GM23338 (cell line): ENCODE measurements around the gene MYOC. TPM values are rescaled to one million over a fixed set of nuclear protein-coding genes. Genes with fewer than 3 reads are reported as not detected.
A peak's percentile ranks its signal among the peaks of the same experiment; 100 is the strongest.

Experiments
- ATAC-seq: fragments of 200-7000 bp; cut with Tn5 transposase; 3 replicates; pipeline ENCODE4 v1.9.1; 2020
- DNase-seq: peaks from one replicate; pipeline ENCODE4 v3.0.0-alpha.2; 2015; ENCODE audit warnings: low spot score
- H2AFZ ChIP-seq: fragments of 200-600 bp; sonication (generic); 2 replicates; pipeline ENCODE4 v1.8.0; 2016; ENCODE audit warnings: antibody characterized with exemption, mild to moderate bottlenecking, moderate library complexity
- H3F3A ChIP-seq: fragments of 200-600 bp; sonication (generic); replicated peaks from 2 replicates; pipeline ENCODE4 v1.8.0; 2017; ENCODE audit warnings: antibody characterized with exemption, mixed run types, low read depth
- H3K27ac ChIP-seq: fragments of 200-600 bp; sonication (generic); 2 replicates; pipeline ENCODE4 v1.6.1; 2016; ENCODE audit warnings: low read depth
- H3K27me3 ChIP-seq: fragments of 200-600 bp; sonication (generic); 2 replicates; pipeline ENCODE4 v1.8.0; 2016; ENCODE audit warnings: mild to moderate bottlenecking, mixed run types, moderate library complexity; ENCODE audit not compliant: insufficient read depth
- H3K36me3 ChIP-seq: fragments of 200-600 bp; sonication (generic); 2 replicates; pipeline ENCODE4 v1.8.0; 2016; ENCODE audit warnings: mild to moderate bottlenecking; ENCODE audit not compliant: insufficient read depth
- H3K4me1 ChIP-seq: fragments of 200-600 bp; sonication (generic); 2 replicates; pipeline ENCODE4 v1.8.0; 2016; ENCODE audit warnings: mild to moderate bottlenecking, moderate library complexity; ENCODE audit not compliant: insufficient read depth
- H3K4me2 ChIP-seq: fragments of 200-600 bp; sonication (generic); 2 replicates; pipeline ENCODE4 v1.7.1; 2017; ENCODE audit warnings: mixed run types
- H3K4me3 ChIP-seq: fragments of 200-600 bp; sonication (generic); 2 replicates; pipeline ENCODE4 v1.6.1; 2016; ENCODE audit warnings: mixed run types
- H3K79me2 ChIP-seq: fragments of 200-600 bp; sonication (generic); replicated peaks from 2 replicates; pipeline ENCODE4 v1.8.0; 2017; ENCODE audit warnings: mild to moderate bottlenecking; ENCODE audit not compliant: insufficient read depth
- H3K9me2 ChIP-seq: fragments of 200-600 bp; sonication (generic); 2 replicates; pipeline ENCODE4 v1.8.0; 2017; ENCODE audit not compliant: insufficient read depth
- H4K20me1 ChIP-seq: fragments of 200-600 bp; sonication (generic); replicated peaks from 2 replicates; pipeline ENCODE4 v1.8.0; 2017; ENCODE audit warnings: mild to moderate bottlenecking; ENCODE audit not compliant: insufficient read depth
- H3K27ac Mint-ChIP-seq: 2 replicates; pipeline ENCODE4 v1.8.0; 2020; ENCODE audit warnings: inconsistent platforms, mild to moderate bottlenecking, moderate library complexity, mixed read lengths
- H3K27me3 Mint-ChIP-seq: 3 replicates; pipeline ENCODE4 v1.8.0; 2022; ENCODE audit warnings: low read depth, mild to moderate bottlenecking, moderate library complexity, mixed read lengths, inconsistent platforms; ENCODE audit not compliant: insufficient read depth, poor library complexity
- H3K36me3 Mint-ChIP-seq: 3 replicates; pipeline ENCODE4 v1.8.0; 2021; ENCODE audit warnings: low read depth, mild to moderate bottlenecking, inconsistent platforms, moderate library complexity, mixed read lengths
- H3K4me1 Mint-ChIP-seq: 3 replicates; pipeline ENCODE4 v1.8.0; 2020; ENCODE audit warnings: mild to moderate bottlenecking, inconsistent platforms, mixed read lengths
- H3K4me3 Mint-ChIP-seq: 3 replicates; pipeline ENCODE4 v1.8.0; 2021; ENCODE audit warnings: moderate library complexity, mild to moderate bottlenecking, inconsistent platforms, mixed read lengths
- H3K9me3 Mint-ChIP-seq: 3 replicates; pipeline ENCODE4 v1.8.0; 2020; ENCODE audit warnings: moderate library complexity, mild to moderate bottlenecking, inconsistent platforms, mixed read lengths
- CREB1 ChIP-seq: fragments of 250-450 bp; sonication (Bioruptor Pico); IDR thresholded peaks from 2 replicates; pipeline ENCODE4 v1.5.0; 2020; ENCODE audit warnings: low read depth, mild to moderate bottlenecking, moderate library complexity
- CTCF ChIP-seq, 2 experiments: fragments of 200-600 bp in 1 of 2; sonication (generic) in 1 of 2; conservative IDR thresholded peaks; 2 replicates each; pipeline versions ENCODE4 v1.5.1 to v1.6.1; 2016 to 2017; ENCODE audit warnings: antibody characterized with exemption in 2 of 2, low read depth in 2 of 2, mild to moderate bottlenecking in 2 of 2, moderate library complexity in 1 of 2
- EZH2 ChIP-seq: fragments of 200-600 bp; sonication (generic); IDR thresholded peaks from one replicate; pipeline ENCODE4 v1.8.0; 2017; ENCODE audit warnings: antibody characterized with exemption, mild to moderate bottlenecking, low read depth; ENCODE audit not compliant: unreplicated experiment
- EZH2phosphoT487 ChIP-seq: fragments of 200-600 bp; sonication (generic); IDR thresholded peaks from one replicate; pipeline ENCODE4 v1.8.1; 2018; ENCODE audit warnings: antibody characterized with exemption; ENCODE audit not compliant: unreplicated experiment
- JUNB ChIP-seq: IDR thresholded peaks from one replicate; pipeline ENCODE4 v1.6.1; 2016; ENCODE audit warnings: antibody characterized with exemption; ENCODE audit not compliant: unreplicated experiment
- NANOG ChIP-seq: IDR thresholded peaks from 2 replicates; pipeline ENCODE4 v1.6.1; 2016; ENCODE audit warnings: antibody characterized with exemption, borderline replicate concordance
- POLR2AphosphoS5 ChIP-seq: IDR thresholded peaks from 2 replicates; pipeline ENCODE4 v1.6.1; 2016; ENCODE audit warnings: antibody characterized with exemption, low read depth
- REST ChIP-seq: IDR thresholded peaks from one replicate; pipeline ENCODE4 v1.6.1; 2018; ENCODE audit warnings: antibody characterized with exemption; ENCODE audit not compliant: unreplicated experiment
- STAT1 ChIP-seq: IDR thresholded peaks from one replicate; pipeline ENCODE4 v1.6.1; 2016; ENCODE audit warnings: antibody characterized with exemption; ENCODE audit not compliant: unreplicated experiment
- ZNF114 ChIP-seq: fragments of 250-450 bp; sonication (Bioruptor Pico); IDR thresholded peaks from 2 replicates; pipeline ENCODE4 v1.5.0; 2020; ENCODE audit warnings: mild to moderate bottlenecking, moderate library complexity
- ZNF331 ChIP-seq: fragments of 250-450 bp; sonication (Bioruptor Pico); IDR thresholded peaks from 2 replicates; pipeline ENCODE4 v1.5.0; 2020; ENCODE audit warnings: low read depth, mild to moderate bottlenecking, moderate library complexity
- ZNF462 ChIP-seq: fragments of 250-450 bp; sonication (Bioruptor Pico); IDR thresholded peaks from 2 replicates; pipeline ENCODE4 v1.5.0; 2020; ENCODE audit warnings: mild to moderate bottlenecking, moderate library complexity
- long read RNA-seq: library from polyadenylated mRNA; unstranded; transcript quantifications from one replicate; pipeline ENCODE4 v2.0.0, GENCODE V29; 2020; ENCODE audit not compliant: unreplicated experiment
- polyA plus RNA-seq: library from polyadenylated mRNA; unstranded; fragments of >200 nt; fragmentation: Nextera tagmentation; extraction: Ambion mirVana; gene quantifications from 2 replicates; pipeline ENCODE4 v1.2.1, GENCODE V29; 2016
- total RNA-seq: library from RNA; depleted of rRNA; stranded (reverse); fragments of >200 nt; shearing (Covaris generic); gene quantifications from 2 replicates; pipeline ENCODE4 v1.2.3, GENCODE V29; 2014; rRNA removed
- TF ChIP-seq, protein P1 (sequence below): IDR thresholded peaks from 2 replicates; pipeline ENCODE4 v1.6.1; 2016; ENCODE audit warnings: antibody characterized with exemption

MYOC gene
- not detected in 2 replicates for total RNA-seq
- polyA plus RNA-seq, result not detected in 2 replicates
- long read RNA-seq, result 0 reads

GRCh38 chr1:171652234-171652822 is at the start of gene MYOC:
TSS of gene MYOC (minus strand) at chr1:171652688. CDS start at chr1:171652611, 77 bp downstream.
- no peaks in the 10 kb centered on the region for H4K20me1 ChIP-seq
- TF ChIP-seq, protein P1, sequence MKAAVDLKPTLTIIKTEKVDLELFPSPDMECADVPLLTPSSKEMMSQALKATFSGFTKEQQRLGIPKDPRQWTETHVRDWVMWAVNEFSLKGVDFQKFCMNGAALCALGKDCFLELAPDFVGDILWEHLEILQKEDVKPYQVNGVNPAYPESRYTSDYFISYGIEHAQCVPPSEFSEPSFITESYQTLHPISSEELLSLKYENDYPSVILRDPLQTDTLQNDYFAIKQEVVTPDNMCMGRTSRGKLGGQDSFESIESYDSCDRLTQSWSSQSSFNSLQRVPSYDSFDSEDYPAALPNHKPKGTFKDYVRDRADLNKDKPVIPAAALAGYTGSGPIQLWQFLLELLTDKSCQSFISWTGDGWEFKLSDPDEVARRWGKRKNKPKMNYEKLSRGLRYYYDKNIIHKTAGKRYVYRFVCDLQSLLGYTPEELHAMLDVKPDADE, result no peak
- TF ChIP-seq EZH2phosphoT487 (no peak), JUNB (no peak), NANOG (no peak), ZNF114 (CRISPR knock-in tag) (no peak), EZH2 (no peak), STAT1 (no peak), REST (no peak), CREB1 (CRISPR knock-in tag) (no peak), ZNF462 (CRISPR knock-in tag) (no peak), CTCF (conservative IDR thresholded peaks at IDR 0.05; ENCODE audit: low read depth in 2 of 2) (no peak), ZNF331 (CRISPR knock-in tag) (no peak), POLR2AphosphoS5 (no peak)
- Mint-ChIP-seq H3K4me1 (peaks cover 13% of the 10 kb centered on the region), H3K27ac (no peak within 1 kb of the TSS), H3K36me3 (no peaks in the 10 kb centered on the region), H3K27me3 (peaks cover 5% of the 10 kb centered on the region), H3K4me3 (no peak within 1 kb of the TSS), H3K9me3 (no peaks in the 10 kb centered on the region)
- H3K9me2 ChIP-seq, result no peaks in the 10 kb centered on the region
- no peaks in the 10 kb centered on the region for H3K27me3 ChIP-seq
- H3F3A ChIP-seq, result no peaks in the 10 kb centered on the region
- H3K4me2 ChIP-seq, result no peak within 1 kb of the TSS
- no peaks in the 10 kb centered on the region for H3K79me2 ChIP-seq
- H3K4me3 ChIP-seq, result no peak within 1 kb of the TSS
- DNase-seq, result no peak
- no peak within 1 kb of the TSS for H3K27ac ChIP-seq
- peaks cover 5% of the 10 kb centered on the region for H3K4me1 ChIP-seq
- H2AFZ ChIP-seq, result 0 out of 2 replicates have a peak within 1 kb of the TSS, but pooled peaks have one; percentile 16
- no peaks in the 10 kb centered on the region for H3K36me3 ChIP-seq
- no peak for ATAC-seq
